Parathyroid adenoma (tissue), 2 donors: Measurements from ENCODE around the gene ZNF554.

Experiments
- H2AFZ ChIP-seq: fragments of 300-600 bp; sonication (generic); one replicate; pipeline ENCODE4 v1.7.0; 2017; ENCODE audit warnings: antibody characterized with exemption, mild to moderate bottlenecking
- H3K27ac ChIP-seq: fragments of 300-600 bp; sonication (generic); one replicate; pipeline ENCODE4 v1.7.0; 2017
- H3K27me3 ChIP-seq: fragments of 300-600 bp; sonication (generic); one replicate; pipeline ENCODE4 v1.7.0; 2017; ENCODE audit warnings: low read length; ENCODE audit not compliant: control insufficient read depth, insufficient read depth
- H3K36me3 ChIP-seq: fragments of 300-600 bp; sonication (generic); one replicate; pipeline ENCODE4 v1.7.0; 2017; ENCODE audit warnings: low read length; ENCODE audit not compliant: control insufficient read depth, insufficient read depth
- H3K4me1 ChIP-seq: fragments of 300-600 bp; sonication (generic); one replicate; pipeline ENCODE4 v1.7.0; 2017; ENCODE audit warnings: control low read depth
- H3K4me2 ChIP-seq: fragments of 300-600 bp; sonication (generic); one replicate; pipeline ENCODE4 v1.7.0; 2017; ENCODE audit warnings: low read length
- H3K4me3 ChIP-seq: fragments of 300-600 bp; sonication (generic); one replicate; pipeline ENCODE4 v1.7.0; 2017; ENCODE audit warnings: low read depth, low read length
- H3K79me2 ChIP-seq: fragments of 300-600 bp; sonication (generic); one replicate; pipeline ENCODE4 v1.7.0; 2017; ENCODE audit warnings: control low read depth
- H3K9ac ChIP-seq: fragments of 300-600 bp; sonication (generic); one replicate; pipeline ENCODE4 v1.7.0; 2017; ENCODE audit warnings: mild to moderate bottlenecking
- H3K9me3 ChIP-seq: fragments of 300-600 bp; sonication (generic); one replicate; pipeline ENCODE4 v1.7.0; 2017; ENCODE audit warnings: low read length; ENCODE audit not compliant: control insufficient read depth
- TF ChIP-seq, protein P1 (sequence below): fragments of 300-600 bp; sonication (generic); IDR thresholded peaks from one replicate; pipeline ENCODE4 v1.7.0; 2017; ENCODE audit warnings: antibody characterized with exemption, mild to moderate bottlenecking
- donor health status: primary hyperparathyroidism.

The ZNF554 gene

DNA sequence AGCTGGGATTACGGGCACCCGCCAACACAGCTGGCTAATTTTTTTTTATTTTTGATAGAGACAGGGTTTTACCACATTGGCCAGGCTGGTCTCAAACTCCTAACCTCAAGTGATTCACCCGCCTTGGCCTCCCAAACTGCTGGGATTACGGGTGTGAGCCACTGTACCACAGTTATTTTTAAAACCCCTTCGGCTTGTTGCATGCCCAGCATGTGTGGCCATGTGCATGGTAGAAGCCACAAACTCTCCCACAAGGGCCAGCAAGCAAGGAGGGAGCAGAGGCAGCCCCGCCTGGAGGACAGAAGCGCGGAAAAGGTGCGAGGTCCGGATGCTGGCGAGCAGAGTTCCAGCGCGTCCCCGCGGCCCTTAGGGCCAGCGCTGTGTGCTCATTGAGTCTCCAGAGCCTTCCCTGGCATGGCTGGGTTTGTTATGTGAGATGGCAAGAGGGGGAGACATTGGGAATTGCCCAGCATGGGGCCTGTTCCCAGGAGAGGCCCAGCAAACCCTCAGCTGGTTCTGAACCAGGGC lies 21.4 kb upstream of the ZNF554 start:
- Histone ChIP-seq H3K9me3 (no peaks in the 10 kb centered on the region), H3K4me2 (no peak overlapping the region), H3K27ac (no peak overlapping the region), H3K4me1 (no peaks in the 10 kb centered on the region), H3K4me3 (no peak overlapping the region), H3K79me2 (peaks cover 8% of the 10 kb centered on the region), H3K36me3 (no peaks in the 10 kb centered on the region), H2AFZ (no peak overlapping the region), H3K9ac (no peak overlapping the region), H3K27me3 (no peaks in the 10 kb centered on the region)
- TF ChIP-seq, protein P1, sequence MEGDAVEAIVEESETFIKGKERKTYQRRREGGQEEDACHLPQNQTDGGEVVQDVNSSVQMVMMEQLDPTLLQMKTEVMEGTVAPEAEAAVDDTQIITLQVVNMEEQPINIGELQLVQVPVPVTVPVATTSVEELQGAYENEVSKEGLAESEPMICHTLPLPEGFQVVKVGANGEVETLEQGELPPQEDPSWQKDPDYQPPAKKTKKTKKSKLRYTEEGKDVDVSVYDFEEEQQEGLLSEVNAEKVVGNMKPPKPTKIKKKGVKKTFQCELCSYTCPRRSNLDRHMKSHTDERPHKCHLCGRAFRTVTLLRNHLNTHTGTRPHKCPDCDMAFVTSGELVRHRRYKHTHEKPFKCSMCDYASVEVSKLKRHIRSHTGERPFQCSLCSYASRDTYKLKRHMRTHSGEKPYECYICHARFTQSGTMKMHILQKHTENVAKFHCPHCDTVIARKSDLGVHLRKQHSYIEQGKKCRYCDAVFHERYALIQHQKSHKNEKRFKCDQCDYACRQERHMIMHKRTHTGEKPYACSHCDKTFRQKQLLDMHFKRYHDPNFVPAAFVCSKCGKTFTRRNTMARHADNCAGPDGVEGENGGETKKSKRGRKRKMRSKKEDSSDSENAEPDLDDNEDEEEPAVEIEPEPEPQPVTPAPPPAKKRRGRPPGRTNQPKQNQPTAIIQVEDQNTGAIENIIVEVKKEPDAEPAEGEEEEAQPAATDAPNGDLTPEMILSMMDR, result no peak

DNA sequence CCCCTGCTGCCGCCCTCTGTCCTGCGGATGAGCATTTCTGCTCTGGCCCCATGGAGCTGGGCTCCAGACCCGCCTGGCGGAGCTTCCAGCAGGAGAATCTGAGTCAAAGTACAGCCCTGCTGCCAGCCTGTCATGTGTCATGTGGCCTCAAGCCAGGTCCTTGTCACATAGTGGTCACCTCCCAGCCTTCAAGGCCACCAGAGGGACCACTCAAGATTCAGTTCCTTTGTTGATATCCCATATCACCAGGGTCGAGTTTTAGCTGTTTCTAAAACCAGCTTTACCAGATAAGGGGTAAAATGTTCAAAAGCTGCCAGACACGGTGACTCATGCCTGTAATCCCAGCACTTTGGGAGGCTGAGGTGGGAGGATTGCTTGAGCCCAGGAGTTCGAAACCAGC lies 20.9 kb upstream of the ZNF554 start:
- no peaks in the 10 kb centered on the region for H3K4me1 ChIP-seq
- TF ChIP-seq, protein P1, result no peak
- no peak overlapping the region for H2AFZ ChIP-seq
- no peaks in the 10 kb centered on the region for H3K36me3 ChIP-seq
- no peak overlapping the region for H3K4me3 ChIP-seq
- no peak overlapping the region for H3K9ac ChIP-seq
- H3K9me3 ChIP-seq, result no peaks in the 10 kb centered on the region
- no peak overlapping the region for H3K4me2 ChIP-seq
- peaks cover 8% of the 10 kb centered on the region for H3K79me2 ChIP-seq
- no peak overlapping the region for H3K27ac ChIP-seq
- no peaks in the 10 kb centered on the region for H3K27me3 ChIP-seq

DNA sequence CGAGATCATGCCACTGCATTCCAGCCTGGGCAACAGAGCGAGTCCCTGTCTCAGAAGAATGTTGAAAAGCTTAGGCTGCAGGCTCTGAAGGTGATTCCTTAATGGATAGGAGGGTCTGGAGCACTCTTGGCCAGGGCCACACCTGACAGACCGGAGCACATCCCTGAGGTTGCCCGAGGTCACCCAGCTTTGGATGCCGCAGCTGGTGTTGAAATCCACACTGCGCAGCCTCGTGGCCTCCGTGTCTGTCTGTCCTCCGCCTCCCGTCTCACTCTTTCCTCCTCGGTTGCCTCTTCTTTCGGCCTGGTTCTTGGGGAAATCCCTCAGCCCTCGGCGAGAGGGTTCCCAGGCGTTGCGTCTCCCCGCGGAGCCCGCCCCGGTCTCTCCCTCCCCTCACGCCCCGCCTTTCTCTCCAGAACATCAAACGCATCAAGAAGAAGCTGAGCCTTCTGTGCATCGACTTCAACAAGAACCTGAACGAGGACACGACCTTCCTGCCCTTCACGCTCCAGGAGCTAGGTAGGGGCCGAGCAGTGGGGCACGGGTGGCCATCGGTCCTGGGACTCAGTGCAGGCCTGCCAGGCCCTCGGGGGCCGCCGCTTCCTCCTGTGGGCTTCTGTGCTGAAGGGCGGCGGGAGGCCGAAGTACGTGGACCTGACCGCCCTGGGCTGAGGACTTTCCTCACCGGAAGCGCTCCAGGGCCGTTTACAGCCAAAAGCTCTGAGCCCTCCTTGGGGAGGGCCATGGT lies 20.2 kb upstream of the ZNF554 start:
- TF ChIP-seq, protein P1, result no peak
- H3K27ac ChIP-seq, result no peak overlapping the region
- H2AFZ ChIP-seq, result no peak overlapping the region
- peaks cover 8% of the 10 kb centered on the region for H3K79me2 ChIP-seq
- no peak overlapping the region for H3K4me2 ChIP-seq
- H3K4me3 ChIP-seq, result no peak overlapping the region
- H3K27me3 ChIP-seq, result no peaks in the 10 kb centered on the region
- H3K36me3 ChIP-seq, result no peaks in the 10 kb centered on the region
- H3K4me1 ChIP-seq, result no peaks in the 10 kb centered on the region
- no peak overlapping the region for H3K9ac ChIP-seq
- no peaks in the 10 kb centered on the region for H3K9me3 ChIP-seq

DNA sequence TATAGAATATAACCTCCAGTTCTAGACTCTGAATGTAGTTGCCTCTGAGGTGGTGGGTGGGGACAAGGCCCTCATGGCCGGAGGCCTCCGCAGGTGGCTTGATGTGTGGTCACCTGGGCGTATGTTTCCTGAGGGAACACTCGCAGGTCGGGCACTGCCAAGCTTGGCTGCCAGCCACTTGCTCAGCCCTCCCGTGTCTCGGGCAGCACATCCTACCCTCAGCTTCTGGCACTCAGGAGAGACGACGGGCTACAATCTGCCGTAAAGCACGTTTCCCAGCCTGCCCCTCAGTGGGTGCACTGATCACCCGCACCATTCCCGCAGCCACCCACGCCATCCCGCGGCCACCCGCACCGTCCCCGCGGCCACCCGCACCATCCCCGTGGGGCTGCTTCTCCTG lies 19.2 kb upstream of the ZNF554 start:
- H3K4me3 ChIP-seq, result no peak overlapping the region
- no peak overlapping the region for H2AFZ ChIP-seq
- peaks cover 6% of the 10 kb centered on the region for H3K79me2 ChIP-seq
- H3K4me1 ChIP-seq, result no peaks in the 10 kb centered on the region
- no peak overlapping the region for H3K27ac ChIP-seq
- H3K9me3 ChIP-seq, result no peaks in the 10 kb centered on the region
- H3K4me2 ChIP-seq, result no peak overlapping the region
- H3K36me3 ChIP-seq, result no peaks in the 10 kb centered on the region
- H3K27me3 ChIP-seq, result no peaks in the 10 kb centered on the region
- no peak overlapping the region for H3K9ac ChIP-seq
- TF ChIP-seq, protein P1, result no peak

DNA sequence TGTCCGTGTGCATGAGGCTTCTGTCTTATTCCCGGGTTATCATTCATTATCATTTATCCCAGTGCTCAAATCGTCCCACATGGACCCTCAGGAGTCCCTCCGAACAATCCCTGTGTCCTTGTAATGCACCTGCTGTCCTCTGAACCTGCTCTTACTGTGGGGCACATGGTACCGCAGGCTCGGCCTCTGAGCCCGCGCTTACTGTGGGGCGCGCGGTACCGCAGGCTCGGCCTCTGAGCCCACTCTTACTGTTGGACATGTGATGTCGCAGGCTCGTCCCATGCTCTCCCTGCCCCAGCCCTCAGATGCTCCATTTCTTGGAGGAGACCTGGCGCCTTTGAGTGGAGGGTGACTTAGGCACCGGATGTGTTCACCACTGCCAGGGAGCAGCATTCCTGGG lies 16.8 kb upstream of the ZNF554 start:
- Histone ChIP-seq H3K9ac (no peak overlapping the region), H3K27ac (no peak overlapping the region), H3K4me2 (no peak overlapping the region), H3K4me1 (no peaks in the 10 kb centered on the region), H3K27me3 (no peaks in the 10 kb centered on the region), H3K36me3 (no peaks in the 10 kb centered on the region), H3K4me3 (no peak overlapping the region), H3K9me3 (no peaks in the 10 kb centered on the region), H2AFZ (no peak overlapping the region), H3K79me2 (no peaks in the 10 kb centered on the region)
- TF ChIP-seq, protein P1, result no peak
